Mammary epithelial cell (primary cell): ENCODE measurements around the gene ORM1.

ENCODE experiments used
- EZH2 ChIP-seq: IDR thresholded peaks from 2 replicates; pipeline ENCODE4 v1.6.1; 2012; ENCODE audit warnings: low read length, inconsistent platforms, borderline replicate concordance
- TF ChIP-seq, protein P1 (sequence below), 2 donors: IDR thresholded peaks in 1 of 2; conservative IDR thresholded peaks in 1 of 2; 2 replicates each; pipeline ENCODE4 v1.5.1; 2011 to 2012; ENCODE audit warnings: inconsistent platforms in 2 of 2, low read length in 2 of 2, mild to moderate bottlenecking in 2 of 2, control low read depth in 1 of 2, low read depth in 1 of 2; ENCODE audit not compliant: insufficient read depth in 1 of 2; ENCODE audit errors: extremely low read depth in 1 of 2

DNA sequence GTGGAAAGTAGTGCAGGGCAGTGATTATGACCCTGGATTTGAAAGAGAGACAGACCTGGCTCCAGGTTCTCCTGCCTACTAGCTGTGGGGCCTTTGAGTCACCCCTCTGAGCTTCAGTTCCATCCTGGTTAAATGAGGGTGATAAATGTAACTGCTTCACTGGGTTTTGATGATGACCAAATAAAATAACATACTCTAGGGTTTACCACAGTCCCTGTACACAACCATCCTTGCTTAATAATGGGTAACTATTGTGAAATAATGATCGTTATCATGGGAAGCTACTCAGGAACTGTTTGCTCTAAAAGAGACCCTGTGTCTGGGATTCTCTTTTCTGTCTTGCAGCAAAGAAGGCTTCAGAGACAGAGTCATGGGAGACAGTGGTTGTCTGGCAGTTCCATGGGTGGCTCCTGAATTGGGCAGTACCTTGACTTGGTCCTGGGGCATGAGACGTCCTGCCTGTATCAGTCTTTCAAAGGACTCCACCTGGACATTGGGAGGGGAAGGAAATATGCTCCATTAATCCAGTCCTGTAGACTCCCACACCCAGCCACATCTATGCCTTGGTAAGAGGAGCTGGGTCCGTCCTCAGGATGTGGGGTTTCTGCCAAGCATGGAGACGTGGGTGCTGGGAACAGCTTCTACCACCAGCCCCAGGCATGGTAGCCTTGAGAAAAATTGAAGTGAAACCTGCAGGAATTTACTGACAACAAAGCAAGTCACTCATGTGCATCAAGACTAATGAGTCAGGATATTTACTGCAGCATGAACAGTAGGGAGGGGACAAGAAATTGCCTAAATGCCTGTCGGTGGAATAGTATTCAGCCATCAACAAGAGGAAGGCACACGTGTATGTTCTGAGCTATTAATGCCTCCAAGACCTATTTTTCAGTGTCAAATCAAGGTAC, 41.5 kb downstream of the ORM1 start:
- TF ChIP-seq, protein P1, sequence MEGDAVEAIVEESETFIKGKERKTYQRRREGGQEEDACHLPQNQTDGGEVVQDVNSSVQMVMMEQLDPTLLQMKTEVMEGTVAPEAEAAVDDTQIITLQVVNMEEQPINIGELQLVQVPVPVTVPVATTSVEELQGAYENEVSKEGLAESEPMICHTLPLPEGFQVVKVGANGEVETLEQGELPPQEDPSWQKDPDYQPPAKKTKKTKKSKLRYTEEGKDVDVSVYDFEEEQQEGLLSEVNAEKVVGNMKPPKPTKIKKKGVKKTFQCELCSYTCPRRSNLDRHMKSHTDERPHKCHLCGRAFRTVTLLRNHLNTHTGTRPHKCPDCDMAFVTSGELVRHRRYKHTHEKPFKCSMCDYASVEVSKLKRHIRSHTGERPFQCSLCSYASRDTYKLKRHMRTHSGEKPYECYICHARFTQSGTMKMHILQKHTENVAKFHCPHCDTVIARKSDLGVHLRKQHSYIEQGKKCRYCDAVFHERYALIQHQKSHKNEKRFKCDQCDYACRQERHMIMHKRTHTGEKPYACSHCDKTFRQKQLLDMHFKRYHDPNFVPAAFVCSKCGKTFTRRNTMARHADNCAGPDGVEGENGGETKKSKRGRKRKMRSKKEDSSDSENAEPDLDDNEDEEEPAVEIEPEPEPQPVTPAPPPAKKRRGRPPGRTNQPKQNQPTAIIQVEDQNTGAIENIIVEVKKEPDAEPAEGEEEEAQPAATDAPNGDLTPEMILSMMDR (conservative IDR thresholded peaks at IDR 0.05 in 1 of 2, IDR thresholded peaks at IDR 0.05 in 1 of 2; ENCODE audit: extremely low read depth in 1 of 2, insufficient read depth in 1 of 2, low read depth in 1 of 2, low read length in 2 of 2): no peak
- no peak for TF ChIP-seq EZH2
